ENCODE results near the gene MYOF. TPM values are rescaled to one million over a fixed set of nuclear protein-coding genes. Genes with fewer than 3 reads are reported as not detected.
A peak's percentile ranks its signal among the peaks of the same experiment; 100 is the strongest.

MYOF gene
- total RNA-seq, 1 experiment from 2014 or later: 376 TPM

- in situ Hi-C loops (cut with HindIII; ENCODE audit: low pct_unique_long_range_greater_than_20kb, low sequenced_read_pairs): no loop called here
- ChIA-PET POLR2A (interaction anchor here (0.6 kb wide), 1 partner anchor 123 kb away, joined by 3 read pairs; no protein-coding TSS in a partner anchor), CTCF (interaction anchor here (1.6 kb wide), 1 partner anchor 113 kb away, joined by 5 read pairs; no protein-coding TSS in a partner anchor)
These were observed 6.9 kb upstream of the MYOF start for GRCh38 chr10:93488956-93489528.

GRCh38 chr10:93485690-93486089 lies 3.6 kb upstream of the MYOF start:
- Histone ChIP-seq H3K9me3 (ENCODE audit: control insufficient read depth, insufficient read depth, low read depth, low read length) (no peaks in the 10 kb centered on the region), H3K36me3 (ENCODE audit: control insufficient read depth, insufficient read depth, low read length) (no peaks in the 10 kb centered on the region), H3K4me1 (ENCODE audit: control insufficient read depth, insufficient read depth, low read length) (peaks cover 6% of the 10 kb centered on the region), H3K27ac (ENCODE audit: low read length) (no peak overlapping the region), H3K4me3 (ENCODE audit: low read depth in 2 of 2, low read length in 2 of 2) (no peak overlapping the region), H3K27me3 (ENCODE audit: control insufficient read depth, insufficient read depth, low read length) (no peaks in the 10 kb centered on the region)
- ChIA-PET POLR2A (interaction anchor here (0.6 kb wide), 1 partner anchor 99 kb away, joined by 3 read pairs; no protein-coding TSS in a partner anchor), CTCF (no interaction called here)
- no peak for TF ChIP-seq REST (IDR thresholded peaks at IDR 0.05; ENCODE audit: insufficient read depth in 1 of 2, low read depth in 2 of 2, low read length in 1 of 2)
- TF ChIP-seq CTCF (IDR thresholded peaks at IDR 0.05): peak; percentile 71
- no peak for DNase-seq (ENCODE audit: low read depth, low spot score)
- intact Hi-C loops (cut with micrococcal nuclease; ENCODE audit: unreplicated experiment): no loop called here
- BruUV-seq (replicated peaks): no TSS peak
- ATAC-seq: no peak
- in situ Hi-C loops (cut with HindIII; ENCODE audit: low pct_unique_long_range_greater_than_20kb, low sequenced_read_pairs): no loop called here

More at GRCh38 chr10:93488956-93489528, 6.9 kb upstream of the MYOF start:
- Histone ChIP-seq H3K27me3 (ENCODE audit: control insufficient read depth, insufficient read depth, low read length) (no peaks in the 10 kb centered on the region), H3K36me3 (ENCODE audit: control insufficient read depth, insufficient read depth, low read length) (no peaks in the 10 kb centered on the region), H3K4me1 (ENCODE audit: control insufficient read depth, insufficient read depth, low read length) (peaks cover 6% of the 10 kb centered on the region; the same call in 1 of the 2 replicates), H3K27ac (ENCODE audit: low read length) (no peak overlapping the region), H3K4me3 (ENCODE audit: low read depth in 2 of 2, low read length in 2 of 2) (no peak overlapping the region), H3K9me3 (ENCODE audit: control insufficient read depth, insufficient read depth, low read depth, low read length) (no peaks in the 10 kb centered on the region)
- no TSS peak for BruUV-seq (replicated peaks)
- no peak for DNase-seq (ENCODE audit: low read depth, low spot score)
- ATAC-seq: no peak
- TF ChIP-seq SIN3A (IDR thresholded peaks at IDR 0.05; ENCODE audit: borderline replicate concordance, insufficient read depth, low read depth, low read length) (no peak), TCF7L2 (IDR thresholded peaks at IDR 0.05; ENCODE audit: low read depth, low read length) (no peak)
- intact Hi-C loops (cut with micrococcal nuclease; ENCODE audit: unreplicated experiment): no loop called here

GRCh38 chr10:93481637-93482144 lies 443 bp downstream of the MYOF start:
- no peaks in the 10 kb centered on the region; the same call in 1 of the 2 replicates for H3K36me3 ChIP-seq (ENCODE audit: control insufficient read depth, insufficient read depth, low read length)
- peak; percentile 9; the same call in 1 of the 2 replicates for ATAC-seq
- intact Hi-C loops (cut with micrococcal nuclease; ENCODE audit: unreplicated experiment) (loop anchor here (1.0 to 2.0 kb wide), 2 partner anchors 43 to 105 kb away; no protein-coding TSS in a partner anchor), in situ Hi-C loops (cut with HindIII; ENCODE audit: low pct_unique_long_range_greater_than_20kb, low sequenced_read_pairs) (no loop called here)
- DNase-seq (ENCODE audit: low read depth, low spot score): no peak
- peaks cover 27% of the 10 kb centered on the region for H3K4me1 ChIP-seq (ENCODE audit: control insufficient read depth, insufficient read depth, low read length)
- H3K9me3 ChIP-seq (ENCODE audit: control insufficient read depth, insufficient read depth, low read depth, low read length): no peaks in the 10 kb centered on the region
- peak overlapping the region; percentile 100 for H3K27ac ChIP-seq (ENCODE audit: low read length)
- TF ChIP-seq POLR2AphosphoS5 (IDR thresholded peaks at IDR 0.05; ENCODE audit: low read depth, low read length) (no peak; the same call in 1 of the 2 replicates), TCF7L2 (IDR thresholded peaks at IDR 0.05; ENCODE audit: low read depth, low read length) (no peak), SIN3A (IDR thresholded peaks at IDR 0.05; ENCODE audit: borderline replicate concordance, insufficient read depth, low read depth, low read length) (no peak)
- no TSS peak for BruUV-seq (replicated peaks)
- ChIA-PET POLR2A (interaction anchor here (0.6 to 1.4 kb wide), 6 partner anchors 15 to 102 kb away, joined by 3 to 13 read pairs (median 4); partner anchors contain the start of gene CEP55), CTCF (interaction anchor here (1.0 to 2.8 kb wide), 8 partner anchors 9 to 104 kb away, joined by 3 to 37 read pairs (median 4); no protein-coding TSS in a partner anchor)
- peak overlapping the region; percentile 74 to 80 for H3K4me3 ChIP-seq (ENCODE audit: low read depth in 2 of 2, low read length in 2 of 2)
- no peaks in the 10 kb centered on the region for H3K27me3 ChIP-seq (ENCODE audit: control insufficient read depth, insufficient read depth, low read length)
